Ishikawa (cell line): ENCODE results near the gene PLA2G2C.

Experiments used
- CREB1 ChIP-seq: IDR thresholded peaks from 2 replicates; pipeline ENCODE4 v1.6.1; 2012; ENCODE audit warnings: low read depth
- EGR1 ChIP-seq: IDR thresholded peaks from 2 replicates; pipeline ENCODE4 v1.6.1; 2012
- NFIC ChIP-seq: IDR thresholded peaks from 2 replicates; pipeline ENCODE4 v1.6.1; 2012
- RAD21 ChIP-seq: IDR thresholded peaks from 2 replicates; pipeline ENCODE4 v1.6.1; 2012; ENCODE audit warnings: low read depth
- TAF1 ChIP-seq: IDR thresholded peaks from 2 replicates; pipeline ENCODE4 v1.6.1; 2012; ENCODE audit warnings: low read depth, mild to moderate bottlenecking
- TCF12 ChIP-seq: IDR thresholded peaks from 2 replicates; pipeline ENCODE4 v1.6.1; 2012; ENCODE audit warnings: low read depth
- TEAD4 ChIP-seq: IDR thresholded peaks from 2 replicates; pipeline ENCODE4 v1.6.1; 2012
- YY1 ChIP-seq: IDR thresholded peaks from 2 replicates; pipeline ENCODE4 v1.6.1; 2012; ENCODE audit warnings: low read depth
- ZBTB7A ChIP-seq: IDR thresholded peaks from 2 replicates; pipeline ENCODE4 v1.6.1; 2012; ENCODE audit warnings: low read depth
- TF ChIP-seq, protein P1 (sequence below): IDR thresholded peaks from 2 replicates; pipeline ENCODE4 v1.6.1; 2012
- TF ChIP-seq, protein P2 (sequence below): IDR thresholded peaks from 2 replicates; pipeline ENCODE4 v1.6.1; 2012
- TF ChIP-seq, protein P3 (sequence below): IDR thresholded peaks from 2 replicates; pipeline ENCODE4 v1.6.1; 2012; ENCODE audit warnings: low read depth, mild to moderate bottlenecking

DNA sequence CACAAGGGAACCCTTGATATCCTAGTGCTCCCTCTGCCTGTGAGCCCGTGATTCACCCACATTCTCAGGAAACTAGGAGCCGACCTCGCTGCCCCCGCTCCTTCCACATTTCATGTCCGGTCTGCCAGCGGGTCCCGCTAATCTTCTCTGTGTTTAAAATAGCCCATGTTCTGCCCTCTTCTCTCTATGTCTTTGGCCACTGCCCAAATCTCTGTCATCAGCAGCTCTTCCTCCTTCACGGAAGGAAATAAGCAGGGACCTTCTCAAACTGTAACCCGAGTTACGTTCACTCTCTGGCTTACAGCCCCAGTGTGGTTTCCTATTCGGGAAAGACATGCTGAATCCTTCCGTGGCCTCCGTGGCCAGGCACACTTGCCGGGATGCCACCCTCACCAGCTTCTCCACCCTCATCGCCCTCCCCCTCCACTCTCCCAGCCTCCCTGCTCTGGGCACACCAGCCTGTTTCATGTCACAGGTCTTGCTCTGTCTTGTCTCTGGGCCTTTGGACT lies 21.6 kb downstream of the PLA2G2C start:
- no peak for TF ChIP-seq YY1
- TF ChIP-seq EGR1 = no peak
- TF ChIP-seq, protein P1, sequence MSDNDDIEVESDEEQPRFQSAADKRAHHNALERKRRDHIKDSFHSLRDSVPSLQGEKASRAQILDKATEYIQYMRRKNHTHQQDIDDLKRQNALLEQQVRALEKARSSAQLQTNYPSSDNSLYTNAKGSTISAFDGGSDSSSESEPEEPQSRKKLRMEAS = no peak
- TF ChIP-seq TAF1 = no peak
- TF ChIP-seq, protein P2, sequence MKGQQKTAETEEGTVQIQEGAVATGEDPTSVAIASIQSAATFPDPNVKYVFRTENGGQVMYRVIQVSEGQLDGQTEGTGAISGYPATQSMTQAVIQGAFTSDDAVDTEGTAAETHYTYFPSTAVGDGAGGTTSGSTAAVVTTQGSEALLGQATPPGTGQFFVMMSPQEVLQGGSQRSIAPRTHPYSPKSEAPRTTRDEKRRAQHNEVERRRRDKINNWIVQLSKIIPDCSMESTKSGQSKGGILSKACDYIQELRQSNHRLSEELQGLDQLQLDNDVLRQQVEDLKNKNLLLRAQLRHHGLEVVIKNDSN = no peak
- no peak for TF ChIP-seq RAD21
- TF ChIP-seq NFIC = no peak
- TF ChIP-seq, protein P3, sequence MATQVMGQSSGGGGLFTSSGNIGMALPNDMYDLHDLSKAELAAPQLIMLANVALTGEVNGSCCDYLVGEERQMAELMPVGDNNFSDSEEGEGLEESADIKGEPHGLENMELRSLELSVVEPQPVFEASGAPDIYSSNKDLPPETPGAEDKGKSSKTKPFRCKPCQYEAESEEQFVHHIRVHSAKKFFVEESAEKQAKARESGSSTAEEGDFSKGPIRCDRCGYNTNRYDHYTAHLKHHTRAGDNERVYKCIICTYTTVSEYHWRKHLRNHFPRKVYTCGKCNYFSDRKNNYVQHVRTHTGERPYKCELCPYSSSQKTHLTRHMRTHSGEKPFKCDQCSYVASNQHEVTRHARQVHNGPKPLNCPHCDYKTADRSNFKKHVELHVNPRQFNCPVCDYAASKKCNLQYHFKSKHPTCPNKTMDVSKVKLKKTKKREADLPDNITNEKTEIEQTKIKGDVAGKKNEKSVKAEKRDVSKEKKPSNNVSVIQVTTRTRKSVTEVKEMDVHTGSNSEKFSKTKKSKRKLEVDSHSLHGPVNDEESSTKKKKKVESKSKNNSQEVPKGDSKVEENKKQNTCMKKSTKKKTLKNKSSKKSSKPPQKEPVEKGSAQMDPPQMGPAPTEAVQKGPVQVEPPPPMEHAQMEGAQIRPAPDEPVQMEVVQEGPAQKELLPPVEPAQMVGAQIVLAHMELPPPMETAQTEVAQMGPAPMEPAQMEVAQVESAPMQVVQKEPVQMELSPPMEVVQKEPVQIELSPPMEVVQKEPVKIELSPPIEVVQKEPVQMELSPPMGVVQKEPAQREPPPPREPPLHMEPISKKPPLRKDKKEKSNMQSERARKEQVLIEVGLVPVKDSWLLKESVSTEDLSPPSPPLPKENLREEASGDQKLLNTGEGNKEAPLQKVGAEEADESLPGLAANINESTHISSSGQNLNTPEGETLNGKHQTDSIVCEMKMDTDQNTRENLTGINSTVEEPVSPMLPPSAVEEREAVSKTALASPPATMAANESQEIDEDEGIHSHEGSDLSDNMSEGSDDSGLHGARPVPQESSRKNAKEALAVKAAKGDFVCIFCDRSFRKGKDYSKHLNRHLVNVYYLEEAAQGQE = no peak
- TF ChIP-seq ZBTB7A = no peak
- TF ChIP-seq CREB1 = no peak
- no peak for TF ChIP-seq TEAD4
- no peak for TF ChIP-seq TCF12
